Heart right ventricle (tissue), 16 donors: Measurements from ENCODE around the gene AVP. TPM values are rescaled to one million over a fixed set of nuclear protein-coding genes. Genes with fewer than 3 reads are reported as not detected.
"Not testable (repeated sequence)": the region's sequence is repeated elsewhere in the genome, so short reads cannot be mapped to it uniquely, and the experiment has no call there.

ENCODE experiments used
- ATAC-seq, 8 donors: fragments of 200-7000 bp; cut with Tn5 transposase; one replicate each; pipeline ENCODE4 v1.9.1; 2020; ENCODE audit warnings: mild to moderate bottlenecking in 8 of 8, moderate library complexity in 8 of 8, moderate number of reproducible peaks in 1 of 8
- DNase-seq, 2 donors: peaks; one replicate each; pipeline ENCODE4 v3.0.0-alpha.2; 2020
- H3K27ac ChIP-seq, 10 donors: fragments of 200-600 bp; sonication (generic) in 2 of 10; one replicate each; pipeline versions ENCODE4 v1.5.0 to v1.8.0; 2020 to 2022; ENCODE audit warnings: mild to moderate bottlenecking in 3 of 10
- H3K27me3 ChIP-seq, 7 donors: fragments of 200-600 bp; one replicate each; pipeline ENCODE4 v1.8.0; 2021 to 2022; ENCODE audit warnings: mild to moderate bottlenecking in 2 of 7
- H3K36me3 ChIP-seq, 9 donors: fragments of 200-600 bp; sonication (generic) in 1 of 9; one replicate each; pipeline versions ENCODE4 v1.5.0 to v1.8.0; 2020 to 2022; ENCODE audit warnings: mild to moderate bottlenecking in 2 of 9
- H3K4me1 ChIP-seq, 9 donors: fragments of 200-600 bp; sonication (generic) in 1 of 9; one replicate each; pipeline versions ENCODE4 v1.5.0 to v1.8.0; 2020 to 2022; ENCODE audit warnings: mild to moderate bottlenecking in 4 of 9
- H3K4me3 ChIP-seq, 10 donors: fragments of 200-600 bp; sonication (generic) in 2 of 10; one replicate each; pipeline versions ENCODE4 v1.5.0 to v1.8.0; 2020 to 2022; ENCODE audit warnings: mild to moderate bottlenecking in 7 of 10, moderate library complexity in 2 of 10
- H3K9me3 ChIP-seq, 11 donors: fragments of 200-600 bp in 10 of 11; sonication (generic) in 2 of 11; one replicate each; pipeline versions ENCODE4 v1.5.0 to v1.8.0; 2013 to 2022; ENCODE audit warnings: mild to moderate bottlenecking in 2 of 11, control low read depth in 1 of 11, moderate library complexity in 1 of 11
- WGBS, 2 donors: extraction: QIAGEN DNeasy Blood & Tissue Kit; methylation state at CpG; one replicate each; pipeline ENCODE4 v1.1.7; 2013; ENCODE audit warnings: inconsistent platforms in 1 of 2; 5-methylcytosine and 5-hydroxymethylcytosine counted together
- intact Hi-C, 10 donors: fragments of 100-400 bp; cut with DNase I; formaldehyde crosslinking; loops; one replicate each; pipeline versions ENCODE4 v1.11.1 to v1.14.2; 2022
- polyA plus RNA-seq, 2 donors: library from polyadenylated mRNA; stranded (reverse); fragments of 200-250 nt; gene quantifications; one replicate each; pipeline ENCODE4 v1.2.3, GENCODE V29; 2013
- total RNA-seq, 10 donors: library from RNA; stranded (reverse); fragmentation: NEBNext Ultra II Directional in 3 of 10; extraction: Animal tissue kit (Norgen Biotek cat#: 25700) in 3 of 10; gene quantifications; one replicate each; pipeline versions ENCODE4 v1.2.1 to v1.2.4, GENCODE V29; 2021 to 2023
- TF ChIP-seq, protein P1 (sequence below), 9 donors: fragments of 200-600 bp; sonication (generic) in 2 of 9; IDR thresholded peaks; one replicate each; pipeline versions ENCODE4 v1.5.0 to v1.8.0; 2021 to 2022; ENCODE audit warnings: antibody characterized with exemption in 9 of 9, mild to moderate bottlenecking in 5 of 9, moderate library complexity in 1 of 9
- donor health status: Arrhythmogenic right ventricular cardiomyopathy.
- donor health status: ischemic (EF 13 %, LVEDD 7.1; RV severe dilation, severe dysfunction).
- donor health status: healthy with polysubstance abuse.
- donor health status: DM: no; HTN: yes; CAD: no.
- donor health status: DM: no; HTN: no; CAD: no.
- donor health status: ischemic (EF 25% LVEDD 6.9; RV normal size, moderate dysfunction).
- donor health status: ischemic (EF 25% LVEDD 5.7; RV mildly dilated, moderate dysfunction).
- donor health status: healthy.
- donor health status: DM: yes; HTN: yes; CAD: no.
- donor health status: Ischemic cardiomyopathy.
- donor health status: ischemic (EF 35%, LVEDD 5.7; RV mildly dilated, moderate dysfunction).
- donor health status: nonischemic (EF 11% LVEDD 7.7; RV severe dilation, severe dysfunction).
- donor health status: DM: yes; HTN: yes; CAD: no.
- donor health status: PGD.
- donor health status: ischemic (EF 29% LVEDD 5.4; RV normal size, mild dysfunction).
- donor health status: nonischemic (EF 23%, LVEDD 6.1; RV moderate dilation, normal function).

The AVP gene
- total and polyA plus RNA-seq, 12 donors: not detected

DNA sequence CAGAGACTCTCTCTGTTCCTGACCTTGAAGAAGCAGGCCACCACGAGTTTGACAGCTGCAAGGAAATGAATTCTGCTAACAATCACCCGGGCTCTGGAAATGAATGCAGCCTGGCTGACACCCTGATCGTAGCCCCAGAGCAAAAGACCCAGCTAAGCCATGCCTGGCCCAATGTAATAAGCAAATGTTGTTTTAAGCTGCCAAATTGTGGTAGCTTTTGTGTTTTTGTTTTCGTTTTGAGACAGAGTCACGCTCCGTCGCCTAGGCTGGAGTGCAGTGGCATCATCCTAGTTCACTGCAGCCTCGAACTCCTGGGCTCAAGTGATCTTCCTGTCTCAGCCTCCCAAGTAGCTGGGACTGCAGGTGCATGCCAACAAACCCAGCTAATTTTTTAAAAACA lies 16.4 kb downstream of the AVP start:
- Histone ChIP-seq H3K4me3 (no peak overlapping the region), H3K36me3 (no peaks in the 10 kb centered on the region), H3K4me1 (peaks cover 0 to 18% (median 10%) of the 10 kb centered on the region in 9 donors), H3K27ac (no peak overlapping the region), H3K9me3 (no peaks in the 10 kb centered on the region), H3K27me3 (peaks cover 0 to 29% (median 21%) of the 10 kb centered on the region in 7 donors)
- ATAC-seq (no peak), DNase-seq (no peak)
- WGBS, 2 donors: 69 to 75% methylated on average over 8 of the region's 8 CpGs
- intact Hi-C loops: no loop called here
- TF ChIP-seq, protein P1, sequence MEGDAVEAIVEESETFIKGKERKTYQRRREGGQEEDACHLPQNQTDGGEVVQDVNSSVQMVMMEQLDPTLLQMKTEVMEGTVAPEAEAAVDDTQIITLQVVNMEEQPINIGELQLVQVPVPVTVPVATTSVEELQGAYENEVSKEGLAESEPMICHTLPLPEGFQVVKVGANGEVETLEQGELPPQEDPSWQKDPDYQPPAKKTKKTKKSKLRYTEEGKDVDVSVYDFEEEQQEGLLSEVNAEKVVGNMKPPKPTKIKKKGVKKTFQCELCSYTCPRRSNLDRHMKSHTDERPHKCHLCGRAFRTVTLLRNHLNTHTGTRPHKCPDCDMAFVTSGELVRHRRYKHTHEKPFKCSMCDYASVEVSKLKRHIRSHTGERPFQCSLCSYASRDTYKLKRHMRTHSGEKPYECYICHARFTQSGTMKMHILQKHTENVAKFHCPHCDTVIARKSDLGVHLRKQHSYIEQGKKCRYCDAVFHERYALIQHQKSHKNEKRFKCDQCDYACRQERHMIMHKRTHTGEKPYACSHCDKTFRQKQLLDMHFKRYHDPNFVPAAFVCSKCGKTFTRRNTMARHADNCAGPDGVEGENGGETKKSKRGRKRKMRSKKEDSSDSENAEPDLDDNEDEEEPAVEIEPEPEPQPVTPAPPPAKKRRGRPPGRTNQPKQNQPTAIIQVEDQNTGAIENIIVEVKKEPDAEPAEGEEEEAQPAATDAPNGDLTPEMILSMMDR (IDR thresholded peaks at IDR 0.05): no peak

DNA sequence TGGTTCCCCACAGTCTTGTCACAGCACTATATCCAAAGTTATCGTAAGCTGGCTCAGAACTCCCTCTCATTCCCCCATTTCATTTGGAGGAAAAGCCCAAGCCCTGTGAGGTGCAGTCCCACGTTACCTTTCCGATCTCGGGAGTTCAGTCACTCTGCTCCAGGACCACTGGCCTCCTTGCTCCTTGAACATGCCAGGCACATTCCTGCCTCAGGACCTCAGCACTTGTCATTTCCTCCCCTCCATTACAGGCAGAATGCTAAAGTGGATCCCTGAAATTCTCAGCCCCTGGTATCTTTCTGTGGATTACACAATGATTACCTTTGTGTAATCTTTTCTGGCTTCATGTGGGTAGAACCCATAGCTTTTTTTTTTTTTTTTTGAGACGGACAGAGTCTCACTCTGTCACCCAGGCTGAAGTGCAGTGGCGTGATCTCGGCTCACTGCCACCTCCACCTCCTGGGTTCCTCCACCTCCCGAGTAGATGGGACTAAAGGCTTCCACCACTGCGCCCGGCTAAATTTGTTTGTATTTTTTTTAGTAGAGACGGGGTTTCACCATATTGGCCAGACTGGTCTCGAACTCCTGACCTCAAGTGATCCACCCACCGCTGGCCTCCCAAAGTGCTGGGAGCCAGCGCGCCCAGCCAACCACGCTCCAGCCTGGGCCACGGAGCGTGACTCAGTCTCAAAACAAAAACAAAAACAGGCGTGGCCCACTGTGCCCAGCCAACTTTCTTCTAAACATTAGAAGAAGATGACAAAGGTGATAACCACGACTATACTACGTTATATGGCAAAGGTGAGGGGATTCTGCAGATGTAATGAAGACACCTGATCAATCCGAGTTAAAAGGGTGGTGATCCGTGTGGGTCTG lies 17.1 kb downstream of the AVP start:
- Histone ChIP-seq H3K27ac (no peak overlapping the region), H3K4me1 (peaks cover 0 to 15% (median 10%) of the 10 kb centered on the region in 9 donors), H3K4me3 (no peak overlapping the region), H3K27me3 (peaks cover 0 to 22% (median 15%) of the 10 kb centered on the region in 7 donors), H3K36me3 (no peaks in the 10 kb centered on the region), H3K9me3 (peaks cover 0 to 2% (median 0%) of the 10 kb centered on the region in 11 donors)
- 83 to 88% methylated on average over 23 of the region's 23 CpGs for WGBS, 2 donors
- DNase-seq (no peak), ATAC-seq (no peak)
- intact Hi-C loops: no loop called here
- TF ChIP-seq, protein P1 (IDR thresholded peaks at IDR 0.05): no peak

DNA sequence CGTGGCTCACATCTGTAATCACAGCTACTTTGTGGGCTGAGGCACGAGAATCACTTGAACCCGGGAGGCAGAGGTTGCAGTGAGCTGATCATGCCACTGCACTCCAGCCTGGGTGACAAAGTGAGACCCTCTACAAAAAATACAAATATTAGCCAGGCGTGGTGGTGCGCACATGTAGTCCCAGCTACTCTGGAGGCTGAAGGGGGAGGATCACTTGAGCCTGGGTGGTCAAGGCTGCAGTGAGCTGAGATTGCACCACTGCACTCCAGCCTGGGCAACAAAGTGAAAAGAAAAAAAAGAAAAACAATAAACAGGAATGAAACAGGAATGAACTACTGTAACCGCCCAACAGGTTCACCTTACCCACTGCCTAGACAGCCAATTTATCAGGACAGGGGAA lies 20.4 kb downstream of the AVP start:
- H3K27me3 ChIP-seq, H3K4me3 ChIP-seq, H3K36me3 ChIP-seq, H3K27ac ChIP-seq, H3K4me1 ChIP-seq, H3K9me3 ChIP-seq, DNase-seq, ATAC-seq, intact Hi-C loops: not testable (repeated sequence)
- 81 to 83% methylated on average over 6 of the region's 6 CpGs for WGBS, 2 donors

DNA sequence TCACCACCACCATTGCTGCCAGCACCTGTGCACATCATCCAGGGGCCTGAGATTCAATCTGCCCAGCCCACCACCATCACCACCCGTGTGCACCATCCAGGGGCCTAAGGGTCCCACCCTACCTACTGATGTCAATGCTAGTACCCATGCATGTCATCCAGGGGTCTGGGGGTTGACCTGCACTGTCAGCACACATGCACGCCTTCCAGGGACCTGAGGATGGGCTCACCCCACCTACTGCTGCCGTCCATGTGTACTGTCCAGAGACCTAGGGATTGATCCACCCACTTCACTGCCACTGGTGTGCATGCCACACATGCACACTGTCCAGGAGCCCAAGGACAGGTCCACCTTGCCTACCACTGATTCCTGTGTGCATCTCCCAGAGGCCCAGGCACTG lies 25.0 kb downstream of the AVP start:
- H3K4me1 ChIP-seq: no peaks in the 10 kb centered on the region
- H3K27ac ChIP-seq: no peak overlapping the region
- no peak for ATAC-seq
- intact Hi-C loops: loop anchor here in 6 of 10 donors (5.0 to 10.0 kb wide), 2 partner anchors 48 to 255 kb away; no protein-coding TSS in a partner anchor
- no peak for DNase-seq
- no peak overlapping the region for H3K4me3 ChIP-seq
- H3K36me3 ChIP-seq: no peaks in the 10 kb centered on the region
- H3K27me3 ChIP-seq: no peaks in the 10 kb centered on the region
- TF ChIP-seq, protein P1 (IDR thresholded peaks at IDR 0.05): no peak
- peaks cover 0 to 6% (median 0%) of the 10 kb centered on the region in 11 donors for H3K9me3 ChIP-seq
- 91 to 96% methylated on average over 3 of the region's 3 CpGs for WGBS, 2 donors
